ENCODE measurements around the gene PIK3CB.

DNA sequence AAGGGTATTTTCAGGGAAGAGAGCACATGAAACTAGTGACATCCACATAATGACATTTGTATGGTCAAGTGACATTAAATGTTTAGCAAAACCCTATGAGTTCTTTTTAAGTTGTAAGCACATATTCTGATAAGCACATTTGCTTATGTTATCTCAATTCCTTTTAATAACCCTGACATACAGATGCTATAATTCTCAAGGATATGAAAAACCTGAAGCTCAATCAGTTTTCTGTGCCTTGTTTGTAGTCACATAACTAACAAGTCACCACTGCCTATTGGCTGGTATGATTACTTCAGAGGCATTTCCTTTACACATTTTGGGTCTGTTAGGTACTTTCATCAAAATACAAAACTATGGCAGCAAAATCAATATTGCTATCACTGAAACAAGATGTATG is 152.1 kb downstream of the PIK3CB start:
- TF ChIP-seq ZNF274 (IDR thresholded peaks at IDR 0.05; ENCODE audit: borderline replicate concordance, extremely low read depth, low read length): no peak
- TF ChIP-seq ASH2L (IDR thresholded peaks at IDR 0.05; ENCODE audit: low read length): no peak
- TF ChIP-seq CTCF (IDR thresholded peaks at IDR 0.05; ENCODE audit: control extremely low read depth in 1 of 3, insufficient read depth in 1 of 3, low read depth in 1 of 3, low read length in 3 of 3): no peak
- no peak for TF ChIP-seq POLR2AphosphoS5 (IDR thresholded peaks at IDR 0.05; ENCODE audit: low read depth, low read length)
- no peak for TF ChIP-seq POLR2A (IDR thresholded peaks at IDR 0.05; ENCODE audit: control extremely low read depth in 1 of 2, low read depth in 2 of 2, low read length in 2 of 2)
- TF ChIP-seq CREB1 (IDR thresholded peaks at IDR 0.05): no peak
- no peak for TF ChIP-seq RFX5 (IDR thresholded peaks at IDR 0.05; ENCODE audit: borderline replicate concordance, low read depth, low read length)
- TF ChIP-seq MAX (IDR thresholded peaks at IDR 0.05): no peak
- TF ChIP-seq, protein P1, sequence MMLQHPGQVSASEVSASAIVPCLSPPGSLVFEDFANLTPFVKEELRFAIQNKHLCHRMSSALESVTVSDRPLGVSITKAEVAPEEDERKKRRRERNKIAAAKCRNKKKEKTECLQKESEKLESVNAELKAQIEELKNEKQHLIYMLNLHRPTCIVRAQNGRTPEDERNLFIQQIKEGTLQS (IDR thresholded peaks at IDR 0.05; ENCODE audit: insufficient read depth, low read depth, low read length): no peak
- no peak for TF ChIP-seq RXRA (IDR thresholded peaks at IDR 0.05; ENCODE audit: insufficient read depth, low read depth, low read length)
